MG63 (cell line): Measurements from ENCODE around the gene PLIN5. TPM values are rescaled to one million over a fixed set of nuclear protein-coding genes. Genes with fewer than 3 reads are reported as not detected.
"Not testable (repeated sequence)": the region's sequence is repeated elsewhere in the genome, so short reads cannot be mapped to it uniquely, and the experiment has no call there.

Experiments used
- DNase-seq: peaks from one replicate; pipeline ENCODE4 v3.0.0-alpha.2; 2020
- H3K27me3 ChIP-seq: fragments of 250-450 bp; sonication (Bioruptor Pico); 2 replicates; pipeline ENCODE4 v1.5.1; 2020; ENCODE audit warnings: mild to moderate bottlenecking, moderate library complexity
- H3K36me3 ChIP-seq: fragments of 250-450 bp; sonication (Bioruptor Pico); 2 replicates; pipeline ENCODE4 v1.5.1; 2020; ENCODE audit warnings: mild to moderate bottlenecking, moderate library complexity
- H3K4me3 ChIP-seq: fragments of 250-450 bp; sonication (Bioruptor Pico); 2 replicates; pipeline ENCODE4 v1.5.1; 2020; ENCODE audit warnings: mild to moderate bottlenecking, moderate library complexity
- H3K9me3 ChIP-seq: fragments of 250-450 bp; sonication (Bioruptor Pico); 2 replicates; pipeline ENCODE4 v1.5.1; 2020; ENCODE audit warnings: mild to moderate bottlenecking, moderate library complexity
- total RNA-seq: library from RNA; depleted of rRNA; stranded (reverse); fragments of >200 nt; shearing (Covaris generic); gene quantifications from 2 replicates; pipeline ENCODE4 v1.2.3, GENCODE V29; 2014; ENCODE audit warnings: low replicate concordance

The PLIN5 gene
- total RNA-seq, 1 experiment from 2014 or later = not detected

- Histone ChIP-seq H3K9me3 (no peaks in the 10 kb centered on the region), H3K36me3 (no peaks in the 10 kb centered on the region), H3K27me3 (no peaks in the 10 kb centered on the region), H3K4me3 (no peak overlapping the region)
- no peak for DNase-seq
Measured at GRCh38 chr19:4571305-4571917, 36.4 kb upstream of the PLIN5 start.

- H3K36me3 ChIP-seq = no peaks in the 10 kb centered on the region
- DNase-seq = no peak
Measured at GRCh38 chr19:4570916-4571304, 35.9 kb upstream of the PLIN5 start.

GRCh38 chr19:4570402-4570801 is 35.4 kb upstream of the PLIN5 start:
- H3K4me3 ChIP-seq = no peak overlapping the region
- no peak for DNase-seq
- no peaks in the 10 kb centered on the region for H3K27me3 ChIP-seq
- no peaks in the 10 kb centered on the region for H3K36me3 ChIP-seq
- H3K9me3 ChIP-seq = no peaks in the 10 kb centered on the region

More at GRCh38 chr19:4570916-4571304, 35.9 kb upstream of the PLIN5 start:
- Histone ChIP-seq H3K4me3 (no peak overlapping the region), H3K27me3 (no peaks in the 10 kb centered on the region), H3K9me3 (no peaks in the 10 kb centered on the region)

- Histone ChIP-seq H3K27me3 (no peaks in the 10 kb centered on the region), H3K36me3 (no peaks in the 10 kb centered on the region), H3K9me3 (no peaks in the 10 kb centered on the region), H3K4me3 (no peak overlapping the region)
- DNase-seq = no peak
Measured at GRCh38 chr19:4568886-4569285, 33.9 kb upstream of the PLIN5 start.

- Histone ChIP-seq H3K4me3 (no peak overlapping the region), H3K36me3 (no peaks in the 10 kb centered on the region), H3K9me3 (no peaks in the 10 kb centered on the region), H3K27me3 (no peaks in the 10 kb centered on the region)
- DNase-seq = peak; percentile 38
Measured at GRCh38 chr19:4567584-4568071, 32.6 kb upstream of the PLIN5 start.

- Histone ChIP-seq H3K36me3 (no peaks in the 10 kb centered on the region), H3K4me3 (no peak overlapping the region), H3K27me3 (no peaks in the 10 kb centered on the region), H3K9me3 (no peaks in the 10 kb centered on the region)
- no peak for DNase-seq
Measured at GRCh38 chr19:4566402-4567051, 31.5 kb upstream of the PLIN5 start.

- not testable (repeated sequence) for H3K4me3 ChIP-seq, H3K9me3 ChIP-seq, H3K36me3 ChIP-seq, DNase-seq, H3K27me3 ChIP-seq
Measured at GRCh38 chr19:4563562-4563961, 28.5 kb upstream of the PLIN5 start.

GRCh38 chr19:4562085-4562484 is 27.1 kb upstream of the PLIN5 start:
- H3K9me3 ChIP-seq, H3K27me3 ChIP-seq, H3K36me3 ChIP-seq, H3K4me3 ChIP-seq, DNase-seq: not testable (repeated sequence)

- Histone ChIP-seq H3K36me3 (no peaks in the 10 kb centered on the region), H3K9me3 (no peaks in the 10 kb centered on the region), H3K27me3 (no peaks in the 10 kb centered on the region), H3K4me3 (no peak within 1 kb of the TSS)
- DNase-seq = no peak
Measured at GRCh38 chr19:4559569-4559968, 24.5 kb upstream of the PLIN5 start, which contains the start of gene SEMA6B. Gene SEMA6B, minus strand, starts transcription at chr19:4559684. Its CDS starts 1,227 bp downstream, at chr19:4558457.

GRCh38 chr19:4557971-4558941 is 23.2 kb upstream of the PLIN5 start:
- no peak for DNase-seq
- H3K27me3 ChIP-seq = no peaks in the 10 kb centered on the region

GRCh38 chr19:4557144-4557970 is 22.3 kb upstream of the PLIN5 start:
- H3K27me3 ChIP-seq = no peaks in the 10 kb centered on the region
- no peak for DNase-seq
- H3K4me3 ChIP-seq = no peak overlapping the region
- no peaks in the 10 kb centered on the region for H3K9me3 ChIP-seq
- H3K36me3 ChIP-seq = no peaks in the 10 kb centered on the region

More at GRCh38 chr19:4557971-4558941, 23.2 kb upstream of the PLIN5 start:
- H3K4me3 ChIP-seq = no peak overlapping the region
- H3K36me3 ChIP-seq = no peaks in the 10 kb centered on the region
- H3K9me3 ChIP-seq = no peaks in the 10 kb centered on the region

GRCh38 chr19:4556597-4557127 is 21.6 kb upstream of the PLIN5 start:
- Histone ChIP-seq H3K9me3 (no peaks in the 10 kb centered on the region), H3K27me3 (no peaks in the 10 kb centered on the region), H3K36me3 (no peaks in the 10 kb centered on the region), H3K4me3 (no peak overlapping the region)
- peak; percentile 43 for DNase-seq

GRCh38 chr19:4555657-4556561 is 20.9 kb upstream of the PLIN5 start:
- Histone ChIP-seq H3K4me3 (no peak overlapping the region), H3K9me3 (no peaks in the 10 kb centered on the region), H3K27me3 (no peaks in the 10 kb centered on the region), H3K36me3 (no peaks in the 10 kb centered on the region)
- peak; percentile 31 for DNase-seq

GRCh38 chr19:4554717-4555116 is 19.7 kb upstream of the PLIN5 start:
- DNase-seq = no peak
- no peaks in the 10 kb centered on the region for H3K36me3 ChIP-seq

GRCh38 chr19:4553775-4554174 is 18.8 kb upstream of the PLIN5 start:
- H3K4me3 ChIP-seq = no peak overlapping the region
- H3K36me3 ChIP-seq = no peaks in the 10 kb centered on the region
- no peak for DNase-seq
- H3K27me3 ChIP-seq = no peaks in the 10 kb centered on the region
- no peaks in the 10 kb centered on the region for H3K9me3 ChIP-seq

More at GRCh38 chr19:4554717-4555116, 19.7 kb upstream of the PLIN5 start:
- Histone ChIP-seq H3K4me3 (no peak overlapping the region), H3K9me3 (no peaks in the 10 kb centered on the region), H3K27me3 (no peaks in the 10 kb centered on the region)
